WTC11 (cell line): Measurements from ENCODE around the gene CASKIN1. TPM values are rescaled to one million over a fixed set of nuclear protein-coding genes. Genes with fewer than 3 reads are reported as not detected.
A peak's percentile ranks its signal among the peaks of the same experiment; 100 is the strongest.

ENCODE experiments used
- ATAC-seq: fragments of 200-7000 bp; cut with Tn5 transposase; 2 replicates; pipeline ENCODE4 v1.10.0; 2021; ENCODE audit warnings: mild to moderate bottlenecking, moderate library complexity
- CTCF ChIA-PET: fragments of 300-600 bp; sonication (Branson Sonifier 250); formaldehyde crosslinking; loops from one replicate; lab custom pipeline; 2021; ENCODE audit warnings: antibody characterized with exemption; lab: Charles Lee
- POLR2A ChIA-PET: fragments of 350-600 bp; sonication (Branson Sonifier 250); formaldehyde crosslinking; loops from one replicate; lab custom pipeline; 2021; ENCODE audit warnings: antibody characterized with exemption; lab: Charles Lee
- DNase-seq: peaks from one replicate; pipeline ENCODE4 v3.0.0; 2021; ENCODE audit warnings: low spot score
- H3K27ac Mint-ChIP-seq: 2 replicates; pipeline ENCODE4 v1.8.0; 2021; ENCODE audit warnings: mixed read lengths
- H3K27me3 Mint-ChIP-seq: 2 replicates; pipeline ENCODE4 v1.8.0; 2021; ENCODE audit warnings: low read depth, mild to moderate bottlenecking, moderate library complexity, mixed read lengths
- H3K36me3 Mint-ChIP-seq: 2 replicates; pipeline ENCODE4 v1.8.0; 2021; ENCODE audit warnings: mixed read lengths
- H3K4me1 Mint-ChIP-seq: 2 replicates; pipeline ENCODE4 v1.8.0; 2022; ENCODE audit warnings: mixed read lengths
- H3K4me3 Mint-ChIP-seq: 2 replicates; pipeline ENCODE4 v1.8.0; 2021; ENCODE audit warnings: mild to moderate bottlenecking, moderate library complexity, mixed read lengths
- H3K9me3 Mint-ChIP-seq: 2 replicates; pipeline ENCODE4 v1.8.0; 2021; ENCODE audit warnings: mixed read lengths
- CREB1 ChIP-seq: sonication (generic); formaldehyde crosslinking; IDR thresholded peaks from 2 replicates; pipeline ENCODE4 v1.8.0; 2023; ENCODE audit warnings: mild to moderate bottlenecking, missing genetic modification reagents
- E2F5 ChIP-seq: sonication (generic); formaldehyde crosslinking; IDR thresholded peaks from 2 replicates; pipeline ENCODE4 v1.8.1; 2022; ENCODE audit warnings: mild to moderate bottlenecking, moderate library complexity, missing genetic modification reagents
- ELF4 ChIP-seq: sonication (generic); formaldehyde crosslinking; IDR thresholded peaks from 2 replicates; pipeline ENCODE4 v1.8.1; 2022; ENCODE audit warnings: low read depth, mild to moderate bottlenecking, moderate library complexity, missing genetic modification reagents
- FOXP4 ChIP-seq: sonication (generic); formaldehyde crosslinking; IDR thresholded peaks from 2 replicates; pipeline ENCODE4 v1.8.0; 2022; ENCODE audit warnings: mild to moderate bottlenecking, missing genetic modification reagents
- GTF2I ChIP-seq: fragments of 250-450 bp; sonication (Bioruptor Pico); conservative IDR thresholded peaks from 2 replicates; pipeline ENCODE4 v1.4.0; 2021; ENCODE audit warnings: mild to moderate bottlenecking
- NFATC4 ChIP-seq: fragments of 250-450 bp; sonication (Bioruptor Pico); IDR thresholded peaks from 2 replicates; pipeline ENCODE4 v1.9.0; 2021; ENCODE audit warnings: mild to moderate bottlenecking
- NFE2L1 ChIP-seq: sonication (generic); formaldehyde crosslinking; IDR thresholded peaks from 2 replicates; pipeline ENCODE4 v1.8.1; 2023; ENCODE audit warnings: missing genetic modification reagents
- NR3C1 ChIP-seq: sonication (generic); formaldehyde crosslinking; conservative IDR thresholded peaks from 2 replicates; pipeline ENCODE4 v1.8.1; 2023; ENCODE audit warnings: low read depth, mild to moderate bottlenecking, missing genetic modification reagents
- TCF7 ChIP-seq: sonication (generic); formaldehyde crosslinking; IDR thresholded peaks from 2 replicates; pipeline ENCODE4 v1.8.0; 2022; ENCODE audit warnings: mild to moderate bottlenecking, low read depth, missing genetic modification reagents, moderate library complexity
- USF1 ChIP-seq: sonication (generic); formaldehyde crosslinking; IDR thresholded peaks from 2 replicates; pipeline ENCODE4 v1.8.0; 2022; ENCODE audit warnings: mild to moderate bottlenecking, missing genetic modification reagents
- ZNF138 ChIP-seq: sonication (generic); formaldehyde crosslinking; conservative IDR thresholded peaks from 2 replicates; pipeline ENCODE4 v1.8.1; 2022; ENCODE audit warnings: mild to moderate bottlenecking, moderate library complexity, missing genetic modification reagents
- ZNF263 ChIP-seq: sonication (generic); formaldehyde crosslinking; IDR thresholded peaks from 2 replicates; pipeline ENCODE4 v1.8.1; 2022; ENCODE audit warnings: low read depth, mild to moderate bottlenecking, moderate library complexity, missing genetic modification reagents
- ZNF317 ChIP-seq: sonication (generic); formaldehyde crosslinking; IDR thresholded peaks from 2 replicates; pipeline ENCODE4 v1.8.1; 2023; ENCODE audit warnings: low read depth, mild to moderate bottlenecking, moderate library complexity, missing genetic modification reagents, borderline replicate concordance
- total RNA-seq: library from RNA; stranded (reverse); gene quantifications from 3 replicates; pipeline ENCODE4 v1.2.3, GENCODE V29; 2021
- TF ChIP-seq, protein P1 (sequence below): sonication (generic); formaldehyde crosslinking; IDR thresholded peaks from 2 replicates; pipeline ENCODE4 v1.8.1; 2023; ENCODE audit warnings: mild to moderate bottlenecking, missing genetic modification reagents
- TF ChIP-seq, protein P2 (sequence below): sonication (generic); formaldehyde crosslinking; IDR thresholded peaks from 2 replicates; pipeline ENCODE4 v1.8.0; 2023; ENCODE audit warnings: missing genetic modification reagents
- TF ChIP-seq, protein P3 (sequence below): fragments of 250-450 bp; sonication (Bioruptor Pico); IDR thresholded peaks from 2 replicates; pipeline ENCODE4 v1.9.0; 2021; ENCODE audit warnings: mild to moderate bottlenecking, borderline replicate concordance

Gene CASKIN1
- total RNA-seq, 1 experiment from 2014 or later, result 9.4 TPM

GRCh38 chr16:2199621-2200139 is 3.3 kb upstream of the CASKIN1 start:
- ATAC-seq, result no peak
- H3K36me3 Mint-ChIP-seq, result no peaks in the 10 kb centered on the region
- POLR2A ChIA-PET, result interaction anchor here (0.5 to 1.1 kb wide), 2 partner anchors 11 to 47 kb away, joined by 4 to 7 read pairs; partner anchors contain the start of gene BRICD5
- no peak overlapping the region for H3K27ac Mint-ChIP-seq
- H3K9me3 Mint-ChIP-seq, result no peaks in the 10 kb centered on the region
- TF ChIP-seq ZNF317 (CRISPR knock-in tag) (no peak), TCF7 (CRISPR knock-in tag) (no peak), NR3C1 (no peak), CREB1 (CRISPR knock-in tag) (no peak)
- CTCF ChIA-PET, result interaction anchor here (0.9 kb wide), 1 partner anchor 15 kb away, joined by 3 read pairs; no protein-coding TSS in a partner anchor
- H3K4me3 Mint-ChIP-seq, result no peak overlapping the region
- H3K4me1 Mint-ChIP-seq, result peaks cover 8% of the 10 kb centered on the region
- DNase-seq, result no peak
- H3K27me3 Mint-ChIP-seq, result peaks cover 56% of the 10 kb centered on the region

DNA sequence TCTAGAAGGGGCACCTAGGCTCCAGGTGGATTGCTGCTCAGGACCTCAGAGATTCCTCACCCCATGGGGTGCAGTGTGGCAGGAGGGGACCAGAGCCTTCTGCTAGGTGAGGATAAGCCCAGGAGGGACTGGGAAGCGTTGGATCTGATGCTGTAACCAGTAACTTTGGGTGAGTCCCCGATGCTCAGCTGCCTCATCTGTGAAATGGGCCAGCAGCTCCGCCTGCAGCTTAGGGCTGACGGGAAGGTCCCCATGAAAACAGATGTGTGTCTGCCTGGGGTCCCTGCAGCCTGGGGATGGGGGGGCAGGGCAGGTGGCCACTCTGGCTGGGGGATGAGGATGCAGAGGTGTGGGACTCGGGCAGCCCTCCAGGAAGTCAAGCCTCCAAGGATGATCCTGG is 2.7 kb upstream of the CASKIN1 start:
- 0 out of 2 replicates have a peak, but pooled peaks have one; percentile 28 for TF ChIP-seq GTF2I (CRISPR knock-in tag)
- TF ChIP-seq NFE2L1 (CRISPR knock-in tag), result no peak
- POLR2A ChIA-PET, result interaction anchor here (1.1 kb wide), 1 partner anchor 12 kb away, joined by 4 read pairs; the partner anchor contains the start of gene BRICD5
- Mint-ChIP-seq H3K9me3 (no peaks in the 10 kb centered on the region), H3K27ac (no peak overlapping the region), H3K4me3 (no peak overlapping the region), H3K27me3 (peaks cover 56% of the 10 kb centered on the region), H3K36me3 (no peaks in the 10 kb centered on the region), H3K4me1 (peaks cover 4% of the 10 kb centered on the region; the same call in 1 of the 2 replicates)
- ATAC-seq (no peak), DNase-seq (no peak)
- CTCF ChIA-PET, result interaction anchor here (0.9 kb wide), 1 partner anchor 16 kb away, joined by 3 read pairs; no protein-coding TSS in a partner anchor

GRCh38 chr16:2198283-2198682 is 1.9 kb upstream of the CASKIN1 start:
- Mint-ChIP-seq H3K36me3 (no peaks in the 10 kb centered on the region), H3K9me3 (no peaks in the 10 kb centered on the region), H3K27me3 (peaks cover 51% of the 10 kb centered on the region), H3K4me3 (peak overlapping the region; percentile 59; the same call in 1 of the 2 replicates), H3K4me1 (peaks cover 4% of the 10 kb centered on the region; the same call in 1 of the 2 replicates), H3K27ac (no peak overlapping the region)
- no peak for DNase-seq
- no peak for ATAC-seq
- ChIA-PET CTCF (no interaction called here), POLR2A (no interaction called here)
- TF ChIP-seq NFATC4 (CRISPR knock-in tag), result no peak
- TF ChIP-seq, protein P1, sequence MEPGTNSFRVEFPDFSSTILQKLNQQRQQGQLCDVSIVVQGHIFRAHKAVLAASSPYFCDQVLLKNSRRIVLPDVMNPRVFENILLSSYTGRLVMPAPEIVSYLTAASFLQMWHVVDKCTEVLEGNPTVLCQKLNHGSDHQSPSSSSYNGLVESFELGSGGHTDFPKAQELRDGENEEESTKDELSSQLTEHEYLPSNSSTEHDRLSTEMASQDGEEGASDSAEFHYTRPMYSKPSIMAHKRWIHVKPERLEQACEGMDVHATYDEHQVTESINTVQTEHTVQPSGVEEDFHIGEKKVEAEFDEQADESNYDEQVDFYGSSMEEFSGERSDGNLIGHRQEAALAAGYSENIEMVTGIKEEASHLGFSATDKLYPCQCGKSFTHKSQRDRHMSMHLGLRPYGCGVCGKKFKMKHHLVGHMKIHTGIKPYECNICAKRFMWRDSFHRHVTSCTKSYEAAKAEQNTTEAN (CRISPR knock-in tag), result no peak
- no peak for TF ChIP-seq FOXP4 (CRISPR knock-in tag)
- TF ChIP-seq ZNF138 (CRISPR knock-in tag), result no peak
- no peak for TF ChIP-seq USF1 (CRISPR knock-in tag)
- no peak for TF ChIP-seq ZNF263
- TF ChIP-seq, protein P2, sequence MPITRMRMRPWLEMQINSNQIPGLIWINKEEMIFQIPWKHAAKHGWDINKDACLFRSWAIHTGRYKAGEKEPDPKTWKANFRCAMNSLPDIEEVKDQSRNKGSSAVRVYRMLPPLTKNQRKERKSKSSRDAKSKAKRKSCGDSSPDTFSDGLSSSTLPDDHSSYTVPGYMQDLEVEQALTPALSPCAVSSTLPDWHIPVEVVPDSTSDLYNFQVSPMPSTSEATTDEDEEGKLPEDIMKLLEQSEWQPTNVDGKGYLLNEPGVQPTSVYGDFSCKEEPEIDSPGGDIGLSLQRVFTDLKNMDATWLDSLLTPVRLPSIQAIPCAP (CRISPR knock-in tag), result no peak
- no peak for TF ChIP-seq E2F5 (CRISPR knock-in tag)
- TF ChIP-seq, protein P3, sequence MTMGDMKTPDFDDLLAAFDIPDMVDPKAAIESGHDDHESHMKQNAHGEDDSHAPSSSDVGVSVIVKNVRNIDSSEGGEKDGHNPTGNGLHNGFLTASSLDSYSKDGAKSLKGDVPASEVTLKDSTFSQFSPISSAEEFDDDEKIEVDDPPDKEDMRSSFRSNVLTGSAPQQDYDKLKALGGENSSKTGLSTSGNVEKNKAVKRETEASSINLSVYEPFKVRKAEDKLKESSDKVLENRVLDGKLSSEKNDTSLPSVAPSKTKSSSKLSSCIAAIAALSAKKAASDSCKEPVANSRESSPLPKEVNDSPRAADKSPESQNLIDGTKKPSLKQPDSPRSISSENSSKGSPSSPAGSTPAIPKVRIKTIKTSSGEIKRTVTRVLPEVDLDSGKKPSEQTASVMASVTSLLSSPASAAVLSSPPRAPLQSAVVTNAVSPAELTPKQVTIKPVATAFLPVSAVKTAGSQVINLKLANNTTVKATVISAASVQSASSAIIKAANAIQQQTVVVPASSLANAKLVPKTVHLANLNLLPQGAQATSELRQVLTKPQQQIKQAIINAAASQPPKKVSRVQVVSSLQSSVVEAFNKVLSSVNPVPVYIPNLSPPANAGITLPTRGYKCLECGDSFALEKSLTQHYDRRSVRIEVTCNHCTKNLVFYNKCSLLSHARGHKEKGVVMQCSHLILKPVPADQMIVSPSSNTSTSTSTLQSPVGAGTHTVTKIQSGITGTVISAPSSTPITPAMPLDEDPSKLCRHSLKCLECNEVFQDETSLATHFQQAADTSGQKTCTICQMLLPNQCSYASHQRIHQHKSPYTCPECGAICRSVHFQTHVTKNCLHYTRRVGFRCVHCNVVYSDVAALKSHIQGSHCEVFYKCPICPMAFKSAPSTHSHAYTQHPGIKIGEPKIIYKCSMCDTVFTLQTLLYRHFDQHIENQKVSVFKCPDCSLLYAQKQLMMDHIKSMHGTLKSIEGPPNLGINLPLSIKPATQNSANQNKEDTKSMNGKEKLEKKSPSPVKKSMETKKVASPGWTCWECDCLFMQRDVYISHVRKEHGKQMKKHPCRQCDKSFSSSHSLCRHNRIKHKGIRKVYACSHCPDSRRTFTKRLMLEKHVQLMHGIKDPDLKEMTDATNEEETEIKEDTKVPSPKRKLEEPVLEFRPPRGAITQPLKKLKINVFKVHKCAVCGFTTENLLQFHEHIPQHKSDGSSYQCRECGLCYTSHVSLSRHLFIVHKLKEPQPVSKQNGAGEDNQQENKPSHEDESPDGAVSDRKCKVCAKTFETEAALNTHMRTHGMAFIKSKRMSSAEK (CRISPR knock-in tag), result no peak
- TF ChIP-seq ELF4 (CRISPR knock-in tag), result no peak
